Muscle of leg (tissue), 11 donors: ENCODE measurements around the gene SMIM11. TPM values are rescaled to one million over a fixed set of nuclear protein-coding genes. Genes with fewer than 3 reads are reported as not detected.

Experiments used
- DNase-seq: peaks from one replicate; pipeline ENCODE4 v3.0.0; 2013
- H3K27ac ChIP-seq: one replicate; pipeline ENCODE4 v1.5.1; 2013; ENCODE audit warnings: mild to moderate bottlenecking, low read length, control low read depth
- H3K27me3 ChIP-seq: one replicate; pipeline ENCODE4 v1.6.1; 2013; ENCODE audit warnings: low read length; ENCODE audit not compliant: control insufficient read depth, insufficient read depth
- H3K36me3 ChIP-seq: one replicate; pipeline ENCODE4 v1.6.1; 2013; ENCODE audit warnings: low read length; ENCODE audit not compliant: control insufficient read depth, insufficient read depth
- H3K4me1 ChIP-seq: one replicate; pipeline ENCODE4 v1.6.1; 2013; ENCODE audit warnings: low read length; ENCODE audit not compliant: control insufficient read depth, insufficient read depth
- H3K4me3 ChIP-seq: one replicate; pipeline ENCODE4 v1.5.1; 2013; ENCODE audit warnings: low read length, control low read depth
- H3K9me3 ChIP-seq: replicated peaks from 2 replicates; pipeline ENCODE4 v1.6.1; 2013; ENCODE audit warnings: low read depth, low read length; ENCODE audit not compliant: control insufficient read depth
- WGBS: methylation state at CpG from one replicate; pipeline ENCODE4 v1.1.5; 2013; ENCODE audit warnings: missing lambda C conversion rate; ENCODE audit not compliant: insufficient coverage; 5-methylcytosine and 5-hydroxymethylcytosine counted together
- polyA plus RNA-seq, 8 donors: library from polyadenylated mRNA; unstranded; fragments of 120-200 nt; gene quantifications; one replicate each; pipeline versions ENCODE4 v1.2.1 to v1.2.3, GENCODE V29; 2013; ENCODE audit warnings: inconsistent platforms in 1 of 8, low replicate concordance in 1 of 8; ENCODE audit not compliant: insufficient read length in 8 of 8, insufficient read depth in 1 of 8
- total RNA-seq: library from RNA; stranded (reverse); fragments of 120-200 nt; gene quantifications from one replicate; pipeline ENCODE4 v1.2.4, GENCODE V29; 2013

The SMIM11 gene
- total and polyA plus RNA-seq, 9 donors = 0.71 to 18.8 (median 3.3) TPM

DNA sequence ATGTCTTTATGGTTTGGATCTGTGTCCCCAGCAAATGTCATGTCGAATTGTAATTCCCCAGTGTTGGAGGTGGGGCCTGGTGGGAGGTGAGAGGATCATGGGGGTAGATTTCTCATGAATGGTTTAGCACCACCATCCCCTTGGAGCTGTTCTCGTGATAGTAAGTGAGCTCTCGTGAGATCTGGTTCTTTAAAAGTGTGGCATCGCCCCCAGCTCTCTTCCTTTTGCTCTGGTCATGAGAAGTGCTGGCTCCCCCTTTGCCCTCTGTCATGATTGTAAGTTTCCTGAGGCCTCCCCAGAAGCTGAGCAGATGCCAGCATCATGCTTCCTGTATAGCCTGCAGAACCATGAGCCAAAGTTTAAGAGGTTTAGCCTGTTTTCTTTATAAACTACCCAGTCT lies 22.8 kb upstream of the SMIM11 start:
- no peaks in the 10 kb centered on the region for H3K36me3 ChIP-seq
- no peaks in the 10 kb centered on the region for H3K27me3 ChIP-seq
- no peaks in the 10 kb centered on the region for H3K4me1 ChIP-seq
- DNase-seq = no peak
- no peak overlapping the region for H3K4me3 ChIP-seq
- WGBS = 83% methylated on average over 4 of the region's 4 CpGs
- no peaks in the 10 kb centered on the region for H3K9me3 ChIP-seq
- H3K27ac ChIP-seq = no peak overlapping the region

DNA sequence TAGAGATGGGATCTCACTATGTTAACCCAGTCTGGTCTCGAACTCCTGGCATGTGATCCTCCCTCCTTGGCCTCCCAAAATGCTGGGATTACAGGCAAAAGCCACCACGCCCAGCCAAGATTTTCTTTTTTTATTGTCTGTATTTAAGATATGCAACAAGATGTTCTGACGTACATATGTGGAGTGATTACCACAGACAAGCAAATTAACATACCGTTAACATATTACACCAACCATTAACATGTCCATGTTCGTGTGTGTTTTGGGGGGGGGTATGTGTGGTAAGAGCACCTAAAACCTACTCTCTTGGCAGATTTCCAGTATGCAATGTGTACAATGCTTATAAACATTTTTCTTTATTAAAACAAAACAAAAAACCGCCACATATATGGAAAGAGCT lies 22.1 kb upstream of the SMIM11 start:
- Histone ChIP-seq H3K36me3 (no peaks in the 10 kb centered on the region), H3K4me1 (no peaks in the 10 kb centered on the region), H3K27me3 (no peaks in the 10 kb centered on the region), H3K9me3 (no peaks in the 10 kb centered on the region), H3K4me3 (no peak overlapping the region), H3K27ac (no peak overlapping the region)
- no peak for DNase-seq
- no CpG with 5 or more reads among the region's 6 CpGs for WGBS

DNA sequence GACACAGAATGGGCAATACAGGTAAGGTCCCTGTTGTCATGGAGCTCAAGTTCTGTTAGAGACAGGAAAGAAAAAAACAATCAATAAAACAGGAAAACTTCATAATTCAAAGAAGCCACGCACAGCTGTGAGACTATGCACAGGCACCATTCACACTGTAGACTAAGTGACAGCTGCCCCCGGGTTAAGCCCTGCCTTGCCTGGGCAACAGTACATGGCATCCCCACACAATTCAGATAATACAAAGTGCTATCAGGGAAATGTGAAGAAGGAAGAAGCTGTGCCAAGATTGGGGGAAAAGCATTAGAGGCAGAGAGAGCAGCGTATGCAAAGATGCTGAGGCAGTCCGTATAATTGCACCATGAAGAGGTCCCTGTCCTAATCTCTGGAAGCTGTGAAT lies 20.5 kb upstream of the SMIM11 start:
- Histone ChIP-seq H3K4me1 (no peaks in the 10 kb centered on the region), H3K9me3 (no peaks in the 10 kb centered on the region), H3K27ac (no peak overlapping the region), H3K36me3 (no peaks in the 10 kb centered on the region), H3K27me3 (peaks cover 2% of the 10 kb centered on the region), H3K4me3 (no peak overlapping the region)
- DNase-seq = no peak
- WGBS = 81% methylated on average over 2 of the region's 4 CpGs

DNA sequence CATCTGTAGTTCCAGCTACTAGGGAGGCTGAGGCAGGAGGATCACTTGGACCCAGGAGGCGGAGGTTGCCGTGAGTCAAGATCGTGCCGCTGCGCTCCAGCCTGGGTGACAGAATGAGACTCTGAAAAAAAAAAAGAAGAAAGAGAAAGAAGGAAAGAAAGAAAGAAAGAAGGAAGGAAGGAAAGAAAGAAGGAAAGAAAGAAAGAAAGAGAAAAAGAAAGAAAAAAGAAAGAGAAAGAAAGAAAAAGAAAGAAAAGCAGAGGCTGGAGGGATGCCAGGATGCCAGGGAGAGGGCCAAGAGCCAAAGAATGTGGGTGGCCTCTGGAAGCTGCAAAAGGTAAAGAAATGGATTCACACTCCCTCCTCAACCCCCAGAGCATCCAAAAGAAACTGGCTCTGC lies 19.7 kb upstream of the SMIM11 start:
- Histone ChIP-seq H3K4me3 (no peak overlapping the region), H3K36me3 (no peaks in the 10 kb centered on the region), H3K27me3 (peaks cover 2% of the 10 kb centered on the region), H3K27ac (no peak overlapping the region), H3K4me1 (no peaks in the 10 kb centered on the region), H3K9me3 (no peaks in the 10 kb centered on the region)
- 97% methylated on average over 5 of the region's 5 CpGs for WGBS
- no peak for DNase-seq

DNA sequence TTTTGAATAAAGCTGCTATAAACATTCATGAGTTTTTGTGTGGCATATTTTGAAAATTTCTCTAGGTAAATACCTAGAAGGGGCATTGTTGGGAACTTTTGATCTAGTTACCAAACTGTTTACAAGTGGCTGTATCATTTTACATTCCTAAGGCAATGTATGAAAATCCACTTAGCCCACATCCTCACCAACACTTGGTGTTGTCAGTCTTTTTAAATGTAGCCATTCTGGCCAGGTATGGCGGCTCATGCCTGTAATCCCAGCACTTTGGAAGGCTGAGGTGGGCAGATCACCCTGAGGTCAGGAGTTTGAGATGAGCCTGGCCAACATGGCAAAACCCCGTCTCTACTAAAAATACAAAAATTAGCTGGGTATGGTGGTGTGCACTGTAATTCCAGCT lies 17.4 kb upstream of the SMIM11 start:
- no peaks in the 10 kb centered on the region for H3K4me1 ChIP-seq
- no CpG with 5 or more reads among the region's 2 CpGs for WGBS
- no peak overlapping the region for H3K27ac ChIP-seq
- H3K4me3 ChIP-seq = no peak overlapping the region
- no peak for DNase-seq
- H3K27me3 ChIP-seq = peaks cover 2% of the 10 kb centered on the region
- H3K36me3 ChIP-seq = no peaks in the 10 kb centered on the region
- no peaks in the 10 kb centered on the region for H3K9me3 ChIP-seq

DNA sequence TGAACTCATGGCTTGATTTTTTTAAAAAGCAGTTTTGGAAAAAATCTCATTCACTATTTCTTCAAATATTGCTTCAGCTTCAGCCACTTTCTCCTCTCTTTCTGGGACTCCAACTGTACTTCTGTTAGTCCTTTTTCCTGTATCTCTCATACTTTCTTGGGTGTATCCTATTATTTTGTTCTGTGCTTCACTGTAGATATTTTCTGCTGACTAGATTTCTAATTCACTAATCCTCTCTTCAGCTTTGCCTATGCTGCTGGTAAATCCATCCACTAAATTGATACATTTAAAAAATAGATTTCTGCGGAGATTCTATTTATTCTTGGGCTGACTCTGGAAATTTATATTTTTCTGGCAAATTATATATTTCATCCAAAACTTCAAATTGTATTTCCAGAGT lies 16.4 kb upstream of the SMIM11 start:
- no CpG with 5 or more reads among the region's 1 CpG for WGBS
- no peaks in the 10 kb centered on the region for H3K36me3 ChIP-seq
- H3K27me3 ChIP-seq = peaks cover 2% of the 10 kb centered on the region
- H3K27ac ChIP-seq = no peak overlapping the region
- no peak overlapping the region for H3K4me3 ChIP-seq
- no peaks in the 10 kb centered on the region for H3K9me3 ChIP-seq
- H3K4me1 ChIP-seq = no peaks in the 10 kb centered on the region
- no peak for DNase-seq

DNA sequence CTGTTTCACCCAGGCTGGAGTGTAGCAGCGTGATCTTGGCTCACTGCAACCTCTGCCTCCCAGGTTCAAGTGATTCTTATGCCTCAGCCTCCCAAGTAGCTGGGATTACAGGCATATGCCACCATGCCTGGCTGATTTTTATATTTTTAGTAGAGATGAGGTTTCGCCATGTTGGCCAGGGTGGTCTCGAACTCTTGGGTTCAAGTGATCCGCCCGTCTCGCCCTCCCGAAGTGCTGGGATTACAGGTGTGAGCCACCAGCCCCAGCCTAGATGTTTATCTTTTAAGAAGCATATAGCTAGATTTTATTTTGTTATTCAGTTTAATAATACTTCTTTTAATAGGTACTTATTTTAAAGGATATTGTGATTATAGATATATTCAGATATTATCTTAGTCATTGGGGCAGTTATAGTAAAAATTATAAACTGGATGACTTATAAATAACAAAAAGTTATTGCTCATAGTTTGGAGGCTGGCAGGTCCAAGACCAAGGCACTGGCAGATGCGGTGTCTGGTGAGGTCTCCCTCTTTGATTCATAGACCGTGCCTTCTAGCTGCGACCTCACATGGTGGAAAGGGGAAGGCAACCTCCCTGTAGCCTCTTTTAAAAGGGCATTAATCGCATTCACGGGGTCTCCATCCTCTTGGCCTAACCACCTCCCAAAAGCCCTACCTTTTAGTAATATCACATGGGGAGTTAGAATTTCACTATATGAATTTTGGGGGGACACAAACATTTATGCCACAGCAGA lies 14.6 kb upstream of the SMIM11 start:
- Histone ChIP-seq H3K27me3 (peaks cover 2% of the 10 kb centered on the region), H3K4me3 (no peak overlapping the region), H3K36me3 (no peaks in the 10 kb centered on the region), H3K27ac (no peak overlapping the region), H3K9me3 (no peaks in the 10 kb centered on the region), H3K4me1 (no peaks in the 10 kb centered on the region)
- WGBS = 95% methylated on average over 7 of the region's 12 CpGs
- no peak for DNase-seq

DNA sequence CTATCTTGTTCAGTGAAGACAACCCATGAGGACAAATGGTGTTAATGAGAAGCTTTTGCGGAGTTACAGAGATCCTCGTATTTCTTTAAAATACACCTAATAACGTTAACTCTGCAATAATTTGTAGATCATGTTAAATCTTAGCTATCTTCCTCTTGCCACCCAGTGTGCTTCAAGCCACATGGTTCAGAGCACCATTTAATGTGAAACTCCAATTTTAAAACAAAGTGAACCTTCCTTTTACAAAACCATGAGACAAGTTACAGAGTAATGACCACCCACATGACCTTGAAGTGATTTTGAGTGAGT lies 13.2 kb upstream of the SMIM11 start:
- DNase-seq = no peak
- Histone ChIP-seq H3K9me3 (no peaks in the 10 kb centered on the region), H3K27me3 (peaks cover 2% of the 10 kb centered on the region), H3K36me3 (no peaks in the 10 kb centered on the region), H3K4me1 (no peaks in the 10 kb centered on the region), H3K4me3 (no peak overlapping the region), H3K27ac (no peak overlapping the region)
- WGBS = no CpG with 5 or more reads among the region's 3 CpGs

DNA sequence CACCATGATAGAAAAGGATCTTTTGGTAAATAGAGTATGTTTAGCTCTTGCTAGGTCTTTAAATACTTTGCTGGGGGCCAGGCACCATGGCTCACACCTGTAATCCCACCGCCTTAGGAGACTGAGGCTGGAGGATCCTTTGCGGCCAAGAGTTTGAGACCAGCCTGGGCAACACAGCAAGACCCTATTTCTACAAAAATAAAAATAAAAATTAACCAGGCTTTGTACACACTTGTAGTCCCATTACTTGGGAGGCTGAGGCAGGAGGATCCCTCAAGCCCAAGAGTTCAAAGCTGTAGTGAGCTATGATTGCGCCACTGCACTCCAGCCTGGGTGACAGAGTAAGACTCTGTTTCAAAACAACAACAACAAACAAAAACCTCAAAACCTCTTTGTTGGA lies 12.6 kb upstream of the SMIM11 start:
- Histone ChIP-seq H3K4me1 (no peaks in the 10 kb centered on the region), H3K27me3 (peaks cover 2% of the 10 kb centered on the region), H3K27ac (no peak overlapping the region), H3K9me3 (no peaks in the 10 kb centered on the region), H3K36me3 (no peaks in the 10 kb centered on the region), H3K4me3 (no peak overlapping the region)
- DNase-seq = no peak
- WGBS = no CpG with 5 or more reads among the region's 3 CpGs

DNA sequence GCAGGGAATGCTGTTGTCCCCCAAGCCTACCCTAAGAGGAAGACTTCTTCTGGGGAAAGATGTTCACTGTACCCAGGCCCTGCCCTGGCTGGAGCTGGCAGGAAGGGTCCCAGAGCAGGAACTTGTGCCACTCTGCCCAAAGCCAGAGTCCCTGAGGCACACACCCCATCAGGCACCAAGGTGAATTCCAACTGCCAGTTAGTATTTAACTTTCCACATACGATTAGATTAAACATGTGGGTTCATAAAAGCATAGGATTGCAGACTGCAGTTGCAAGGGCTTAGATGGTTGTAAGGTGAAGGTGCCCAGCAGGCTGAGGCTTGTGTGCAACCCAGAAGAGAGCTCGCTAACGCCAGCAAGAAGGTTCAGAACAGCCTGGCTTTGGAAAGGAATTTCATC lies 11.6 kb upstream of the SMIM11 start, which contains the start of gene KCNE2:
Gene KCNE2, plus strand, starts transcription at position 274 of the 400 bp plus-strand sequence. CDS start 6,473 bp downstream, outside the sequence.
- no peak for DNase-seq
- Histone ChIP-seq H3K4me1 (no peaks in the 10 kb centered on the region), H3K9me3 (no peaks in the 10 kb centered on the region), H3K36me3 (no peaks in the 10 kb centered on the region), H3K27me3 (peaks cover 2% of the 10 kb centered on the region), H3K4me3 (no peak within 1 kb of the TSS), H3K27ac (no peak within 1 kb of the TSS)
- WGBS = no CpG with 5 or more reads among the region's 3 CpGs

DNA sequence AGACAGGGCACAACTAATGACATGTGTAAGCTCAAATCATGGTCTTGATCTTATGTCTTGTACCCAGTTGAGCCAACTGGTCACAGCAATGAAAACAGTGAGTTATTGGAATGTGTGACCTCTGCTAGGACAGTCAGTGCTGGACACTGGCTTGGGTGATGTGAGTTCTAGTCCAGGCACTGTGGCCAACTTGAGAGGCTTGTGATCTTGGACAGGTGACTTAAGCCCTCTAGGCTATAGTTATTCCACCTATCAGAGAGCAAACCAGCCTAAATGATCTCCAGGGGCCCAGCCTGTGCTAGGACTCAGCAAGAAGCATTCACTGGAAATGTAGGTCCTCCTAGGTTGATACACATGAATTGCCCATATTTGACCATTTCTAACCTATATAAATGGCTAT lies 10.4 kb upstream of the SMIM11 start:
- Histone ChIP-seq H3K4me3 (no peak overlapping the region), H3K4me1 (no peaks in the 10 kb centered on the region)
- DNase-seq = no peak

More for the DNA sequence above, 10.4 kb upstream of the SMIM11 start:
- no peaks in the 10 kb centered on the region for H3K9me3 ChIP-seq
- no peaks in the 10 kb centered on the region for H3K36me3 ChIP-seq
- H3K27me3 ChIP-seq = no peaks in the 10 kb centered on the region
- no peak overlapping the region for H3K27ac ChIP-seq
